Posterior vena cava (tissue), 2 donors: Measurements from ENCODE around the gene POM121L2. TPM values are rescaled to one million over a fixed set of nuclear protein-coding genes. Genes with fewer than 3 reads are reported as not detected.
"Not testable (repeated sequence)": the region's sequence is repeated elsewhere in the genome, so short reads cannot be mapped to it uniquely, and the experiment has no call there.

ENCODE experiments used
- DNase-seq: peaks from one replicate; pipeline ENCODE4 v3.0.0-alpha.2; 2020; ENCODE audit warnings: low spot score
- intact Hi-C, 2 donors: fragments of 100-400 bp; cut with DNase I; formaldehyde crosslinking; loops; one replicate each; pipeline versions ENCODE4 v1.14.1 to v1.14.2; 2022 to 2023
- total RNA-seq, 2 donors: library from RNA; stranded (reverse); fragmentation: NEBNext Ultra II Directional; extraction: Animal tissue kit (Norgen Biotek cat#: 25700); gene quantifications; one replicate each; pipeline ENCODE4 v1.2.1, GENCODE V29; 2021
- donor health status: DM: yes; HTN: yes; CAD: no.
- donor health status: DM: yes; HTN: yes; CAD: no.

Gene POM121L2
- total RNA-seq, 2 donors from 2014 or later, result not detected

DNA sequence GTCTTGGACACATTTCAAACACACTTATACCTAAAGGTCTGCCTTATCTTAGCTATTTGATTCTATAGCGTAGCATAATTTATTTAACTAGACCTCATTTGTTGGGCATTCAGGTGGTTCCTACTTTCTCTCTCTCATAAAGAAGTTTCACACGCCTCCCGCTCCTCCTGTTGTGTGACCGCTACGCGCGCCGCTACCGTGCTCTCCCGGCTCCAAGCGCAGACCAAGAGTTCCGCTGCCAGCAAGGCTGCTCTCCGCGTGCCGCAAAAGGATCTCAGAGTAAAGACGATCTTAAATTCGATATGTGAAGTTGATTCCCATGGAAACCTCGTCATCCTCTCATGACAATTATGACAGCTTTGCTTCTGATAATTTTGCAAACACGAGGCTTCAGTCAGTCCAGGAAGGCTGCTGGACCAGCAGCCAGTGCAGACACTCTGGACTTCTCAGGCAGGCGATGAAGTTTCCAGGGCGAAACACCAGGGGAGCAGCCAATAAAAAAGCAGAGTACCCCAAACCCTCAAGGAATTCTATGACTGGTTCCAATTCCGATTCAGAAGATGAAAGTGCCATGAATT, 44.1 kb downstream of the POM121L2 start:
- no peak for DNase-seq
- intact Hi-C loops, result no loop called here

DNA sequence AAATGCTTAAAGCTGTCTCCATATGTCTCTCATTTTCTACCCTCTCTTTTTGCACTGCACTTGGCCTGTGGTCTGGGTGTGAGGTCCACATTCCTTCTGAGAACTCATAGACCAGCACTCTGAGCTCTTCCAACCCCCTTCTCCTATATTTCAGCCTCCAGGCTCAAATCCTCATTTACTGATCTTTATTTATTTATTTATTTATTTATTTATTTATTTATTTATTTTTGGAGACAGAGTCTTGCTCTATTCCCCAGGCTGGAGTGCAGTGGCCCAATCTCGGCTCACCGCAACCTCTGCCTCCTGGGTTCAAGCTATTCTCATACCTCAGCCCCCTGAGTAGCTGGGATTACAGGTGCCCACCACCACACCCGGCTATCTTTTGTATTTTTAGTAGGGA, 45.1 kb downstream of the POM121L2 start:
- DNase-seq, intact Hi-C loops: not testable (repeated sequence)

DNA sequence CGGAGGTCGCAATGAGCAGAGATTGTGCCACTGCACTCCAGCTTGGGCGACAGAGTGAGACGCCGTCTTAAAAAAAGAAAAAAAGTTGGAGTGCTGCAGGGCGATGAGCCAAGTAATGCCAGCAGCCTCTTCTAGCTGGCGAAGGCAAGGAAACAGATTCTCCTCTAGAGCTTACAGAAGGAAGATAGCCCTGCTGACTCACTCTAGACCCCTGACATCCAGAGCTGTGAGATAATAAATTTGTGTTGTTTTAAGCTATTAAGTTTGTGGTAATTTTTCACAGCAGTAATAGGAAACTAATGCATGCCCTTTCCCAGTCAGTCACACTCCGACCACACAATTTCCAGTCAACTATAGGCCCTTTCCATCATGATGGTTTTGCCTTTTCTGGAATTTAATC, 48.2 kb downstream of the POM121L2 start:
- DNase-seq, result no peak
- intact Hi-C loops, result no loop called here

DNA sequence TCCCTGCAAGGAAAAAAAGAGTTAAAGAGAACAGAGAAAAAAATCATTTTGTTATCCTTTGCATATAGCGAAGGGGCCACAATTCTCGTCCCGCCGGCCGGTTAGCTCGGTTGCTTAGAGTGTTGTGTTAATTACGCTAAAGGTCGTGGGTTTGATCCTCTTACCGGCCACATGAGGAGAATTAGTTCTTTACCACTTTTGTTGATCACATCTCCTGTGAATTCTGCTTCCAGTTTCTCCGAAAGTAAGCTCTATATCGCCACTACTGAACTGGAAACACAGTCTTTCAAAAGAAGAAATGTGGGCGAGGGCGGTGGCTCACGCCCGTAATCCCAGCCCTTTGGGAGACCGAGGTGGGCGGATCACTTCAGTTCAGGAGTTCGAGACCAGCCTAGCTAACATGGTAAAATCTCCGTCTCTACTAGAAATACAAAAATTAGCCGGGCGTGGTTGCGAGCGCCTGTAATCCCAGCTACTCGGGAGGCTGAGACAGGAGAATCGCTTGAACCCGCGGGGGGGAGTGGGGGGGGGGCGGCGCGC, 51.2 kb downstream of the POM121L2 start:
- DNase-seq, result no peak
- intact Hi-C loops, result no loop called here

DNA sequence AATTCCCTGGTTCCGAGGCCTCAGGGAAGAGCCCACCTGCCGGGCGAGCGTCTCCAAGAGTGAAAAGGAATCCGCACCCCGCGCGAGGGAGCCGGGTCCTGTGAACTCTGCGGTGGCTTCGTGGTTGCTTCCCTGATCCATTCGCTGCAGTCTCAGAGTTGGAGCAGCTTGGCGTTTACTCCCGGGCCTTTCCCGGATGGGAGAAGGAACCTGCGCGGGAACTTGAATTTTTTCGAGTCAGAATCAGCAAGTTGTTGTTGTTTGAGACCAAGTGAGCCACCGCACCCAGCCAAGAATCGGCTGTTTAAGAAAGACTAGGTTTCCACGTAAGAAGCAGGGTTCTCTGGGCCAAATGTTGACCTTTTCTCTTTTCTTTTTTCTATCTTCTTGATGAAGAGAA, 51.7 kb downstream of the POM121L2 start:
- intact Hi-C loops, result no loop called here
- no peak for DNase-seq

Other genes starting within 250 kb of the POM121L2 start
- under 1 TPM in 1 of 2 donors, not detected in 1; 0.28 TPM for gene PRSS16, start 64.6 kb downstream of the POM121L2 start, total RNA-seq
- gene ZNF391, start 76.5 kb upstream of the POM121L2 start, total RNA-seq, result 1 to 10 TPM; 2.4 to 3.3 TPM
- gene ZNF184, start 160.8 kb upstream of the POM121L2 start, total RNA-seq, result 1 to 10 TPM; 6.3 to 6.5 TPM